ENCODE measurements around the gene MPZL1. TPM values are rescaled to one million over a fixed set of nuclear protein-coding genes. Genes with fewer than 3 reads are reported as not detected.

MPZL1 gene
- total and polyA plus RNA-seq, 7 experiments from 2014 or later: 4.8 to 25.3 (median 12.2) TPM

- DNase-seq (no peak), ATAC-seq (no peak)
- Histone ChIP-seq H3K36me3 (ENCODE audit: control insufficient read depth in 2 of 3, insufficient read depth in 3 of 3, low read length in 3 of 3) (peaks cover 0 to 4% (median 0%) of the 10 kb centered on the region in 3 experiments), H3K4me3 (ENCODE audit: low read length) (peak overlapping the region; percentile 64), H3K9me3 (ENCODE audit: control insufficient read depth in 2 of 3, low read length in 3 of 3) (no peaks in the 10 kb centered on the region), H3K27ac (ENCODE audit: low read depth, low read length) (peak overlapping the region; percentile 70), H3K27me3 (ENCODE audit: control insufficient read depth in 2 of 2, insufficient read depth in 2 of 2, low read length in 2 of 2) (no peaks in the 10 kb centered on the region), H3K4me1 (ENCODE audit: control insufficient read depth in 2 of 2, insufficient read depth in 2 of 2, low read length in 2 of 2) (peaks cover 5 to 18% of the 10 kb centered on the region in 2 donors)
- H3K4me1 Mint-ChIP-seq: peaks cover 31 to 69% (median 59%) of the 10 kb centered on the region in 7 donors
- H3K27ac Mint-ChIP-seq: peak overlapping the region in 6 of 9 donors; percentile 2 to 67 (median 34)
- H3K36me3 Mint-ChIP-seq: peaks cover 0 to 15% (median 0%) of the 10 kb centered on the region in 5 donors
- intact Hi-C loops (cut with micrococcal nuclease): loop anchor here (1.0 to 5.0 kb wide), 4 partner anchors 9 to 454 kb away; partner anchors contain the start of gene TIPRL (in 1 of the 2)
- POLR2A ChIA-PET: interaction anchor here (0.7 to 2.7 kb wide), 3 partner anchors 8 to 123 kb away, joined by 3 to 12 read pairs (median 5); no protein-coding TSS in a partner anchor
- H3K27me3 Mint-ChIP-seq: peaks cover 0 to 5% (median 0%) of the 10 kb centered on the region in 5 donors
- peak overlapping the region; percentile 83 to 96 (median 88) for H3K4me3 Mint-ChIP-seq
- CTCF ChIA-PET: no interaction called here
- H3K9me3 Mint-ChIP-seq: no peaks in the 10 kb centered on the region
Observed at GRCh38 chr1:167722870-167723251, 1.1 kb downstream of the MPZL1 start.

GRCh38 chr1:167723707-167724323 is 2.0 kb downstream of the MPZL1 start:
- no peak for ATAC-seq
- H3K36me3 ChIP-seq (ENCODE audit: control insufficient read depth in 2 of 3, insufficient read depth in 3 of 3, low read length in 3 of 3): peaks cover 0 to 4% (median 0%) of the 10 kb centered on the region in 3 experiments
- no peak for DNase-seq
- ChIA-PET CTCF (interaction anchor here (0.6 to 0.8 kb wide), 2 partner anchors 10 to 38 kb away, joined by 3 to 4 read pairs; no protein-coding TSS in a partner anchor), POLR2A (interaction anchor here (2.7 kb wide), 1 partner anchor 9 kb away, joined by 12 read pairs; no protein-coding TSS in a partner anchor)
- Mint-ChIP-seq H3K4me3 (peak overlapping the region in 7 of 10 donors; percentile 3 to 96 (median 86)), H3K9me3 (no peaks in the 10 kb centered on the region), H3K36me3 (peaks cover 0 to 18% (median 0%) of the 10 kb centered on the region in 5 donors), H3K4me1 (peaks cover 31 to 61% (median 58%) of the 10 kb centered on the region in 7 donors), H3K27me3 (peaks cover 0 to 5% (median 0%) of the 10 kb centered on the region in 5 donors), H3K27ac (peak overlapping the region in 1 of 9 donors; percentile 1)
- intact Hi-C loops (cut with micrococcal nuclease): loop anchor here (5.0 kb wide), 3 partner anchors 38 to 453 kb away; partner anchors contain the start of gene TIPRL (in 1 of the 2)
- no peak overlapping the region for H3K4me3 ChIP-seq (ENCODE audit: low read length)
- no peaks in the 10 kb centered on the region for H3K9me3 ChIP-seq (ENCODE audit: control insufficient read depth in 2 of 3, low read length in 3 of 3)
- no peak overlapping the region for H3K27ac ChIP-seq (ENCODE audit: low read depth, low read length)
- H3K4me1 ChIP-seq (ENCODE audit: control insufficient read depth in 2 of 2, insufficient read depth in 2 of 2, low read length in 2 of 2): peaks cover 5 to 17% of the 10 kb centered on the region in 2 donors
- no peaks in the 10 kb centered on the region for H3K27me3 ChIP-seq (ENCODE audit: control insufficient read depth in 2 of 2, insufficient read depth in 2 of 2, low read length in 2 of 2)

GRCh38 chr1:167726008-167726407 is 4.2 kb downstream of the MPZL1 start:
- Mint-ChIP-seq H3K27ac (no peak overlapping the region), H3K4me3 (no peak overlapping the region), H3K27me3 (peaks cover 0 to 5% (median 0%) of the 10 kb centered on the region in 5 donors), H3K4me1 (peaks cover 23 to 40% (median 37%) of the 10 kb centered on the region in 7 donors), H3K9me3 (no peaks in the 10 kb centered on the region), H3K36me3 (peaks cover 0 to 22% (median 7%) of the 10 kb centered on the region in 5 donors)
- H3K27ac ChIP-seq (ENCODE audit: low read depth, low read length): no peak overlapping the region
- POLR2A ChIA-PET: no interaction called here
- H3K36me3 ChIP-seq (ENCODE audit: control insufficient read depth in 2 of 3, insufficient read depth in 3 of 3, low read length in 3 of 3): peaks cover 0 to 4% (median 0%) of the 10 kb centered on the region in 3 experiments
- no peaks in the 10 kb centered on the region for H3K27me3 ChIP-seq (ENCODE audit: control insufficient read depth in 2 of 2, insufficient read depth in 2 of 2, low read length in 2 of 2)
- ATAC-seq (no peak), DNase-seq (no peak)
- H3K4me3 ChIP-seq (ENCODE audit: low read length): no peak overlapping the region
- peaks cover 5% of the 10 kb centered on the region in 2 donors for H3K4me1 ChIP-seq (ENCODE audit: control insufficient read depth in 2 of 2, insufficient read depth in 2 of 2, low read length in 2 of 2)
- intact Hi-C loops (cut with micrococcal nuclease): no loop called here
- CTCF ChIA-PET: no interaction called here
- no peaks in the 10 kb centered on the region for H3K9me3 ChIP-seq (ENCODE audit: control insufficient read depth in 2 of 3, low read length in 3 of 3)

- CTCF ChIA-PET: no interaction called here
- ATAC-seq (no peak), DNase-seq (no peak)
- Histone ChIP-seq H3K4me3 (ENCODE audit: low read length) (no peak overlapping the region), H3K4me1 (ENCODE audit: control insufficient read depth in 2 of 2, insufficient read depth in 2 of 2, low read length in 2 of 2) (no peaks in the 10 kb centered on the region), H3K27ac (ENCODE audit: low read depth, low read length) (no peak overlapping the region), H3K9me3 (ENCODE audit: control insufficient read depth in 2 of 3, low read length in 3 of 3) (no peaks in the 10 kb centered on the region), H3K27me3 (ENCODE audit: control insufficient read depth in 2 of 2, insufficient read depth in 2 of 2, low read length in 2 of 2) (no peaks in the 10 kb centered on the region), H3K36me3 (ENCODE audit: control insufficient read depth in 2 of 3, insufficient read depth in 3 of 3, low read length in 3 of 3) (no peaks in the 10 kb centered on the region)
- Mint-ChIP-seq H3K9me3 (no peaks in the 10 kb centered on the region), H3K36me3 (peaks cover 0 to 26% (median 10%) of the 10 kb centered on the region in 5 donors), H3K4me3 (no peak overlapping the region), H3K27ac (peak overlapping the region in 1 of 9 donors; percentile 16), H3K4me1 (peaks cover 12 to 24% (median 15%) of the 10 kb centered on the region in 7 donors), H3K27me3 (peaks cover 0 to 5% (median 0%) of the 10 kb centered on the region in 5 donors)
- POLR2A ChIA-PET: no interaction called here
- intact Hi-C loops (cut with micrococcal nuclease): no loop called here
Observed at GRCh38 chr1:167728818-167729410, 7.1 kb downstream of the MPZL1 start.

GRCh38 chr1:167734227-167734626 is 12.4 kb downstream of the MPZL1 start:
- peaks cover 0 to 5% (median 0%) of the 10 kb centered on the region in 11 donors for H3K9me3 Mint-ChIP-seq
- peaks cover 0 to 5% (median 0%) of the 10 kb centered on the region in 7 donors for H3K4me1 Mint-ChIP-seq
- Histone ChIP-seq H3K9me3 (ENCODE audit: control insufficient read depth in 2 of 3, low read length in 3 of 3) (no peaks in the 10 kb centered on the region), H3K27me3 (ENCODE audit: control insufficient read depth in 2 of 2, insufficient read depth in 2 of 2, low read length in 2 of 2) (no peaks in the 10 kb centered on the region), H3K4me1 (ENCODE audit: control insufficient read depth in 2 of 2, insufficient read depth in 2 of 2, low read length in 2 of 2) (no peaks in the 10 kb centered on the region), H3K27ac (ENCODE audit: low read depth, low read length) (no peak overlapping the region), H3K4me3 (ENCODE audit: low read length) (no peak overlapping the region), H3K36me3 (ENCODE audit: control insufficient read depth in 2 of 3, insufficient read depth in 3 of 3, low read length in 3 of 3) (no peaks in the 10 kb centered on the region)
- DNase-seq: no peak
- H3K36me3 Mint-ChIP-seq: peaks cover 0 to 19% (median 15%) of the 10 kb centered on the region in 5 donors
- no peak overlapping the region for H3K27ac Mint-ChIP-seq
- ChIA-PET POLR2A (no interaction called here), CTCF (no interaction called here)
- intact Hi-C loops (cut with micrococcal nuclease): no loop called here
- H3K27me3 Mint-ChIP-seq: no peaks in the 10 kb centered on the region
- no peak for ATAC-seq
- H3K4me3 Mint-ChIP-seq: no peak overlapping the region

- Mint-ChIP-seq H3K27me3 (no peaks in the 10 kb centered on the region), H3K27ac (no peak overlapping the region), H3K4me3 (no peak overlapping the region), H3K9me3 (peaks cover 0 to 5% (median 0%) of the 10 kb centered on the region in 11 donors), H3K4me1 (peaks cover 0 to 6% (median 0%) of the 10 kb centered on the region in 7 donors), H3K36me3 (peaks cover 0 to 22% (median 19%) of the 10 kb centered on the region in 5 donors)
- intact Hi-C loops (cut with micrococcal nuclease): no loop called here
- Histone ChIP-seq H3K9me3 (ENCODE audit: control insufficient read depth in 2 of 3, low read length in 3 of 3) (no peaks in the 10 kb centered on the region), H3K27me3 (ENCODE audit: control insufficient read depth in 2 of 2, insufficient read depth in 2 of 2, low read length in 2 of 2) (no peaks in the 10 kb centered on the region), H3K4me1 (ENCODE audit: control insufficient read depth in 2 of 2, insufficient read depth in 2 of 2, low read length in 2 of 2) (no peaks in the 10 kb centered on the region), H3K36me3 (ENCODE audit: control insufficient read depth in 2 of 3, insufficient read depth in 3 of 3, low read length in 3 of 3) (no peaks in the 10 kb centered on the region), H3K4me3 (ENCODE audit: low read length) (no peak overlapping the region), H3K27ac (ENCODE audit: low read depth, low read length) (no peak overlapping the region)
- ChIA-PET CTCF (no interaction called here), POLR2A (no interaction called here)
- ATAC-seq: no peak
- DNase-seq: no peak
Observed at GRCh38 chr1:167734841-167735240, 13.1 kb downstream of the MPZL1 start.
